Colon (tissue), 2 donors: ENCODE data around the gene DLGAP1.
"Not testable (repeated sequence)": the region's sequence is repeated elsewhere in the genome, so short reads cannot be mapped to it uniquely, and the experiment has no call there.

Experiments
- FAIRE-seq: peaks from 2 replicates; lab custom pipeline; 2012; peaks lifted over from hg19 to GRCh38; lab: Jason Lieb, UNC
- donor health status: control.
- donor health status: control.

The DLGAP1 gene

GRCh38 chr18:3715231-3716080 lies 739.7 kb downstream of the DLGAP1 start:
- no peak for FAIRE-seq

- no peak for FAIRE-seq
Measured at GRCh38 chr18:3713708-3714107, 741.4 kb downstream of the DLGAP1 start.

GRCh38 chr18:3713166-3713565 lies 741.9 kb downstream of the DLGAP1 start:
- no peak for FAIRE-seq

- FAIRE-seq, result no peak
Measured at GRCh38 chr18:3712491-3712890, 742.6 kb downstream of the DLGAP1 start.

- FAIRE-seq, result peak; percentile 72
Measured at GRCh38 chr18:3710712-3711301, 744.3 kb downstream of the DLGAP1 start.

GRCh38 chr18:3709205-3709604 lies 745.9 kb downstream of the DLGAP1 start:
- no peak for FAIRE-seq

GRCh38 chr18:3706279-3707097 lies 748.6 kb downstream of the DLGAP1 start:
- no peak for FAIRE-seq

- FAIRE-seq, result no peak
Measured at GRCh38 chr18:3704556-3705344, 750.4 kb downstream of the DLGAP1 start.

- FAIRE-seq, result no peak
Measured at GRCh38 chr18:3703732-3704176, 751.4 kb downstream of the DLGAP1 start.

GRCh38 chr18:3699707-3700567 lies 755.2 kb downstream of the DLGAP1 start:
- not testable (repeated sequence) for FAIRE-seq

- not testable (repeated sequence) for FAIRE-seq
Measured at GRCh38 chr18:3694030-3694778, 760.9 kb downstream of the DLGAP1 start.

- FAIRE-seq, result no peak
Measured at GRCh38 chr18:3693410-3693809, 761.7 kb downstream of the DLGAP1 start.

- no peak for FAIRE-seq
Measured at GRCh38 chr18:3692691-3693090, 762.4 kb downstream of the DLGAP1 start.

GRCh38 chr18:3692113-3692621 lies 762.9 kb downstream of the DLGAP1 start:
- FAIRE-seq, result no peak

GRCh38 chr18:3691705-3692104 lies 763.4 kb downstream of the DLGAP1 start:
- FAIRE-seq, result no peak

- no peak for FAIRE-seq
Measured at GRCh38 chr18:3690764-3691066, 764.4 kb downstream of the DLGAP1 start.

GRCh38 chr18:3689986-3690763 lies 764.9 kb downstream of the DLGAP1 start:
- FAIRE-seq, result no peak

- FAIRE-seq, result no peak
Measured at GRCh38 chr18:3689091-3689490, 766.0 kb downstream of the DLGAP1 start.

- FAIRE-seq, result no peak
Measured at GRCh38 chr18:3688690-3689089, 766.4 kb downstream of the DLGAP1 start.
